Activated B cell treated with CpG ODN at 0.5 μM for 24 hours (primary cell): ENCODE measurements around the gene SLC6A3. TPM values are rescaled to one million over a fixed set of nuclear protein-coding genes. Genes with fewer than 3 reads are reported as not detected.

Experiments used
- ATAC-seq: fragments of 200-7000 bp; cut with Tn5 transposase; one replicate; pipeline ENCODE4 v1.10.0; 2021; ENCODE audit warnings: low read depth, mild to moderate bottlenecking, moderate library complexity
- CTCF ChIA-PET: fragments of 350-600 bp; sonication (Branson Sonifier 250); formaldehyde crosslinking; loops from one replicate; lab custom pipeline; 2021; ENCODE audit warnings: antibody characterized with exemption; lab: Charles Lee
- POLR2A ChIA-PET: fragments of 350-600 bp; sonication (Branson Sonifier 250); formaldehyde crosslinking; loops from one replicate; lab custom pipeline; 2021; ENCODE audit warnings: antibody characterized with exemption; lab: Charles Lee
- DNase-seq: peaks from one replicate; pipeline ENCODE4 v3.0.0; 2022
- H3K27ac Mint-ChIP-seq: one replicate; pipeline ENCODE4 v1.8.0; 2020; ENCODE audit warnings: mixed read lengths
- H3K27me3 Mint-ChIP-seq: one replicate; pipeline ENCODE4 v1.8.0; 2021; ENCODE audit warnings: mixed read lengths
- H3K36me3 Mint-ChIP-seq: one replicate; pipeline ENCODE4 v1.8.0; 2021; ENCODE audit warnings: low read depth, mixed read lengths
- H3K4me1 Mint-ChIP-seq: one replicate; pipeline ENCODE4 v1.8.0; 2021; ENCODE audit warnings: mixed read lengths
- H3K4me3 Mint-ChIP-seq: one replicate; pipeline ENCODE4 v1.8.0; 2020; ENCODE audit warnings: mild to moderate bottlenecking, mixed read lengths
- H3K9me3 Mint-ChIP-seq: one replicate; pipeline ENCODE4 v1.8.0; 2020; ENCODE audit warnings: mixed read lengths
- intact Hi-C: fragments of 100-400 bp; cut with micrococcal nuclease; formaldehyde crosslinking; loops from one replicate; pipeline ENCODE4 v1.15.1; 2024
- total RNA-seq: library from RNA; stranded (reverse); gene quantifications from 2 replicates; pipeline ENCODE4 v1.2.3, GENCODE V29; 2022
- TF ChIP-seq, protein P1 (sequence below): fragments of 200-600 bp; IDR thresholded peaks from one replicate; pipeline ENCODE4 v1.8.0; 2022; ENCODE audit warnings: antibody characterized with exemption, mild to moderate bottlenecking

The SLC6A3 gene
- total RNA-seq, 1 donor from 2014 or later: 2.0 TPM

DNA sequence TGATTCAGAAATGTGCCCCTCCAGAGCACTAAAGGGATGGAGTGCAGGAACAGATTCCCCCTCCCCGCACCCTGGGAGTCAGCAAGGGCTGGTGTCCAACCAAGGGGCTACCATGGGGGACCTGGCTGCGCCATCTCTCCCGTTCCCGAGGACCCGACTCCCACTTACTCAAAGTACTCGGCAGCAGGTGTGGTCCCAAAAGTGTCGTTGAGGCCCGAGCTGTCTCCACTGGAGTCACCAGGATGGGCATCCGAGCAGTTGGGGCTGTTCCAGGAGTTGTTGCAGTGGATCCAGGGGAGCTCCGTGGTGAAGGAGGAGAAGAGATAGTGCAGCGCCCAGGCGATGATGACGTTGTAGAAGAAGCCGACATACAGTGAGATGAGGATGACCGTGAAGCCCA lies 12.9 kb downstream of the SLC6A3 start:
- no peak for DNase-seq
- intact Hi-C loops: no loop called here
- Mint-ChIP-seq H3K27ac (no peak overlapping the region), H3K27me3 (peaks cover 9% of the 10 kb centered on the region), H3K4me1 (no peaks in the 10 kb centered on the region), H3K9me3 (peaks cover 9% of the 10 kb centered on the region), H3K36me3 (peaks cover 3% of the 10 kb centered on the region), H3K4me3 (no peak overlapping the region)
- no peak for ATAC-seq
- ChIA-PET CTCF (no interaction called here), POLR2A (interaction anchor here (0.6 kb wide), 1 partner anchor 299 kb away, joined by 6 read pairs; no protein-coding TSS in a partner anchor)
- TF ChIP-seq, protein P1, sequence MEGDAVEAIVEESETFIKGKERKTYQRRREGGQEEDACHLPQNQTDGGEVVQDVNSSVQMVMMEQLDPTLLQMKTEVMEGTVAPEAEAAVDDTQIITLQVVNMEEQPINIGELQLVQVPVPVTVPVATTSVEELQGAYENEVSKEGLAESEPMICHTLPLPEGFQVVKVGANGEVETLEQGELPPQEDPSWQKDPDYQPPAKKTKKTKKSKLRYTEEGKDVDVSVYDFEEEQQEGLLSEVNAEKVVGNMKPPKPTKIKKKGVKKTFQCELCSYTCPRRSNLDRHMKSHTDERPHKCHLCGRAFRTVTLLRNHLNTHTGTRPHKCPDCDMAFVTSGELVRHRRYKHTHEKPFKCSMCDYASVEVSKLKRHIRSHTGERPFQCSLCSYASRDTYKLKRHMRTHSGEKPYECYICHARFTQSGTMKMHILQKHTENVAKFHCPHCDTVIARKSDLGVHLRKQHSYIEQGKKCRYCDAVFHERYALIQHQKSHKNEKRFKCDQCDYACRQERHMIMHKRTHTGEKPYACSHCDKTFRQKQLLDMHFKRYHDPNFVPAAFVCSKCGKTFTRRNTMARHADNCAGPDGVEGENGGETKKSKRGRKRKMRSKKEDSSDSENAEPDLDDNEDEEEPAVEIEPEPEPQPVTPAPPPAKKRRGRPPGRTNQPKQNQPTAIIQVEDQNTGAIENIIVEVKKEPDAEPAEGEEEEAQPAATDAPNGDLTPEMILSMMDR: no peak

DNA sequence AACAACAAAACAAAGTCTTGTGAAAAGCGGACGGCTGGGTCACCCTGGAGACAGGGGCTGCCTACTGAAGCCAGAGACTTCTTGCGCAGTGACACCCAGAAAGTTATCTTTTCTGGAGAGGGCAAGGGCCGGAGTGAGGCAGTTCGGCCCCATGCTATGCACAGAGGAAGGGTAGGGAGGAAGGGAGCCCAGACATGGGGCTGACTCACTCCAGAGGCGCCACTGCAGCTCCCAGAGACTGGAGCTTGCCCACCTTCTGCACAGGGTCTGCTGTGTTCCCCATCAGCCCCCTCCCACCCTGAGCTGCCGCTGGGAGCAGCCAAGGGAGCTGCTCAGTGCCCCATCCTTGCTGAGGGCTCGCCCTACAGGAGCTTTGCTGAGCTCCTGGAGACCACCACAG lies 13.3 kb downstream of the SLC6A3 start:
- ChIA-PET CTCF (no interaction called here), POLR2A (interaction anchor here (0.6 kb wide), 1 partner anchor 299 kb away, joined by 6 read pairs; no protein-coding TSS in a partner anchor)
- H3K9me3 Mint-ChIP-seq: peaks cover 9% of the 10 kb centered on the region
- H3K27ac Mint-ChIP-seq: no peak overlapping the region
- H3K4me3 Mint-ChIP-seq: no peak overlapping the region
- DNase-seq (no peak), ATAC-seq (no peak)
- intact Hi-C loops: no loop called here
- H3K4me1 Mint-ChIP-seq: no peaks in the 10 kb centered on the region
- peaks cover 7% of the 10 kb centered on the region for H3K27me3 Mint-ChIP-seq
- TF ChIP-seq, protein P1: no peak
- peaks cover 3% of the 10 kb centered on the region for H3K36me3 Mint-ChIP-seq

DNA sequence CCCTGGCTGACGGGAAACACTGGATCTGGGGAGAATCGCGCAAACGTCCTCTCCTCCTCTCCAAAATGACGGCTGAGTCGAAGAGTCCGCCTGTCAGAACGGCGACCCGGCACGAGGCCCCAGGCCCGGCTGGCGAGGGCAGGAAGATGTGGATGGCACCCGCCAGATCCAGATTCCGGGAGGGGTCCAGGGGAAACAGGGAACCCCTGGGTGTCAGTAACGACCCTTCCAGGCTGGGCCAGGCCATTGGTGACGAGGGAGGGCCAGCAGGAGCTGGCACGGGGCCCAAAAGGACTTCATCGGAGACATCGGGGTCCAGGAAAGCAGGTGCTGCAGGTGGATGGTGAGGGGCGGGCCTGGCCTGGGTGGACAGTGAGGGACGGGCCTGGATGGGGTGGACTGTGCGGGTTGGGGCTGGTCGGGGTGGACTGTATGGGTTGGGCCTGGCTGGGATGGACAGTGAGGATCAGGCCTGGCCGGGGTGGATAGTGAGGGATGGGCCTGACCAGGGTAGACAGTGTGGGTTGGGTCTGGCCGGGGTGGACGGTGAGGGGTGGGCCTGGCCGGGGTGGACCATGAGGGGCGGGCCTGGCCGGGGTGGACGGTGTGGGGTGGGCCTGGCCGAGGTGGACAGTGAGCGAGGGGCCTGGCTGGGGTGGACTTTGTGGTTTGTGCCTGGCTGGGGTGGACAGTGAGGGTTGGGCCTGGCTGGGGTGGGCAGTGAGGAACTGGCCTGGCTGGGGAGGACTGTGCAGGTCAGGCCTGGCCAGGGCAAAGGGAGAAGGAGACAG lies 14.0 kb downstream of the SLC6A3 start:
- Mint-ChIP-seq H3K27me3 (peaks cover 7% of the 10 kb centered on the region), H3K4me1 (no peaks in the 10 kb centered on the region), H3K9me3 (peaks cover 9% of the 10 kb centered on the region), H3K27ac (no peak overlapping the region), H3K4me3 (no peak overlapping the region), H3K36me3 (peaks cover 3% of the 10 kb centered on the region)
- TF ChIP-seq, protein P1: no peak
- POLR2A ChIA-PET: no interaction called here
- no peak for DNase-seq
- CTCF ChIA-PET: no interaction called here
- intact Hi-C loops: no loop called here
- ATAC-seq: no peak

GRCh38 chr5:1430121-1430795 lies 15.0 kb downstream of the SLC6A3 start:
- no peak overlapping the region for H3K27ac Mint-ChIP-seq
- H3K4me1 Mint-ChIP-seq: no peaks in the 10 kb centered on the region

GRCh38 chr5:1429496-1429895 lies 15.7 kb downstream of the SLC6A3 start:
- intact Hi-C loops: no loop called here
- POLR2A ChIA-PET: no interaction called here
- Mint-ChIP-seq H3K27ac (no peak overlapping the region), H3K4me1 (no peaks in the 10 kb centered on the region), H3K27me3 (peaks cover 7% of the 10 kb centered on the region), H3K36me3 (peaks cover 3% of the 10 kb centered on the region), H3K9me3 (peaks cover 9% of the 10 kb centered on the region), H3K4me3 (no peak overlapping the region)
- no peak for DNase-seq
- TF ChIP-seq, protein P1: no peak
- CTCF ChIA-PET: no interaction called here
- no peak for ATAC-seq

More at GRCh38 chr5:1430121-1430795, 15.0 kb downstream of the SLC6A3 start:
- peaks cover 9% of the 10 kb centered on the region for H3K9me3 Mint-ChIP-seq
- DNase-seq: no peak
- TF ChIP-seq, protein P1: no peak
- H3K27me3 Mint-ChIP-seq: peaks cover 7% of the 10 kb centered on the region
- POLR2A ChIA-PET: no interaction called here
- H3K36me3 Mint-ChIP-seq: peaks cover 3% of the 10 kb centered on the region
- no peak overlapping the region for H3K4me3 Mint-ChIP-seq
- CTCF ChIA-PET: no interaction called here
- intact Hi-C loops: no loop called here
- no peak for ATAC-seq
